Measurements from ENCODE around the gene BRMS1.
A peak's percentile ranks its signal among the peaks of the same experiment; 100 is the strongest.

- TF ChIP-seq EZH2 (IDR thresholded peaks at IDR 0.05; ENCODE audit: low read length, unreplicated experiment) = no peak
- TF ChIP-seq, protein P1, sequence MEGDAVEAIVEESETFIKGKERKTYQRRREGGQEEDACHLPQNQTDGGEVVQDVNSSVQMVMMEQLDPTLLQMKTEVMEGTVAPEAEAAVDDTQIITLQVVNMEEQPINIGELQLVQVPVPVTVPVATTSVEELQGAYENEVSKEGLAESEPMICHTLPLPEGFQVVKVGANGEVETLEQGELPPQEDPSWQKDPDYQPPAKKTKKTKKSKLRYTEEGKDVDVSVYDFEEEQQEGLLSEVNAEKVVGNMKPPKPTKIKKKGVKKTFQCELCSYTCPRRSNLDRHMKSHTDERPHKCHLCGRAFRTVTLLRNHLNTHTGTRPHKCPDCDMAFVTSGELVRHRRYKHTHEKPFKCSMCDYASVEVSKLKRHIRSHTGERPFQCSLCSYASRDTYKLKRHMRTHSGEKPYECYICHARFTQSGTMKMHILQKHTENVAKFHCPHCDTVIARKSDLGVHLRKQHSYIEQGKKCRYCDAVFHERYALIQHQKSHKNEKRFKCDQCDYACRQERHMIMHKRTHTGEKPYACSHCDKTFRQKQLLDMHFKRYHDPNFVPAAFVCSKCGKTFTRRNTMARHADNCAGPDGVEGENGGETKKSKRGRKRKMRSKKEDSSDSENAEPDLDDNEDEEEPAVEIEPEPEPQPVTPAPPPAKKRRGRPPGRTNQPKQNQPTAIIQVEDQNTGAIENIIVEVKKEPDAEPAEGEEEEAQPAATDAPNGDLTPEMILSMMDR (conservative IDR thresholded peaks at IDR 0.05; ENCODE audit: low read depth, low read length) = peak; percentile 97
- no peak for TF ChIP-seq EZH2phosphoT487 (IDR thresholded peaks at IDR 0.05; ENCODE audit: borderline replicate concordance, low read length)
Observed at GRCh38 chr11:66328302-66329144, 16.4 kb downstream of the BRMS1 start.

Measured in PC-3 (cell line).